Measurements from ENCODE around the gene CCNI. TPM values are rescaled to one million over a fixed set of nuclear protein-coding genes. Genes with fewer than 3 reads are reported as not detected.
"Not testable (repeated sequence)": the region's sequence is repeated elsewhere in the genome, so short reads cannot be mapped to it uniquely, and the experiment has no call there.

Gene CCNI
- total RNA-seq, 6 experiments from 2014 or later, result 54.3 to 87.7 (median 68.6) TPM

GRCh38 chr4:77074381-77074831, 1.4 kb downstream of the CCNI start:
- TF ChIP-seq CTCF (IDR thresholded peaks at IDR 0.05) (no peak), POLR2A (IDR thresholded peaks at IDR 0.05) (peak; percentile 11)
- ATAC-seq (no peak), DNase-seq (no peak)
- 0% methylated on average over 6 of the region's 6 CpGs for WGBS (ENCODE audit: insufficient coverage, low coverage, low lambda C conversion rate, missing lambda C conversion rate)
- Histone ChIP-seq H3K27me3 (no peaks in the 10 kb centered on the region), H3K4me1 (peaks cover 0 to 25% (median 3%) of the 10 kb centered on the region in 4 donors), H3K9me3 (no peaks in the 10 kb centered on the region), H3K27ac (peak overlapping the region; percentile 97 to 98 (median 97)), H3K36me3 (no peaks in the 10 kb centered on the region), H3K4me3 (peak overlapping the region; percentile 62 to 66 (median 64))
- intact Hi-C loops (cut with DNase I), result no loop called here

DNA sequence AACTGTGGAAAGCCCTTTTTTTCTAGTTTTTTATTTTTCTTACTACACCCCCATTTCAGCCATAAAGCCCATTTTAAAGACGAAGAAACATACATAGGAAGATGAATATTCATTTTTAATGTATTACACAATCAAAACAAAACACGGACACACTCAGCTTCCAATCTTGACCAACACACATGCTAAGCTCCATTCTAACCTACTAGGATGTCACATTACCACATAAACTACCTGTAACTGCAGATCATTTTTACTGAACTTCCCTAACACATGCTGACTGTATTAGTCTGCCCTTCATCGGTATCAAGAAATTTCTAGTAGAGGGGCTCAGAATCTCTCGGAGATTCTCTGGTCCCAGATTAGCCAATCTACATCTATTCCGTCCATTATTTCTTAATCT, 1.8 kb downstream of the CCNI start:
- Histone ChIP-seq H3K9me3 (no peaks in the 10 kb centered on the region), H3K4me1 (peaks cover 0 to 25% (median 3%) of the 10 kb centered on the region in 4 donors), H3K36me3 (no peaks in the 10 kb centered on the region), H3K4me3 (peak overlapping the region; percentile 62 to 66 (median 64)), H3K27ac (peak overlapping the region; percentile 97 to 98 (median 97)), H3K27me3 (no peaks in the 10 kb centered on the region)
- ATAC-seq (no peak), DNase-seq (no peak)
- intact Hi-C loops (cut with DNase I), result no loop called here
- WGBS (ENCODE audit: insufficient coverage, low coverage, low lambda C conversion rate, missing lambda C conversion rate), result 3% methylated on average over 5 of the region's 5 CpGs
- TF ChIP-seq POLR2A (IDR thresholded peaks at IDR 0.05) (no peak), CTCF (IDR thresholded peaks at IDR 0.05) (no peak)

GRCh38 chr4:77073106-77073809, 2.5 kb downstream of the CCNI start:
- no peaks in the 10 kb centered on the region for H3K36me3 ChIP-seq
- ATAC-seq (no peak), DNase-seq (no peak)
- peak overlapping the region in 1 of 3 donors; percentile 97 for H3K27ac ChIP-seq
- H3K27me3 ChIP-seq, result no peaks in the 10 kb centered on the region
- WGBS (ENCODE audit: insufficient coverage, low coverage, low lambda C conversion rate, missing lambda C conversion rate), result 18% methylated on average over 3 of the region's 3 CpGs
- H3K9me3 ChIP-seq, result no peaks in the 10 kb centered on the region
- H3K4me3 ChIP-seq, result peak overlapping the region in 1 of 3 donors; percentile 64
- intact Hi-C loops (cut with DNase I), result no loop called here
- TF ChIP-seq POLR2A (IDR thresholded peaks at IDR 0.05), result no peak
- no peak for TF ChIP-seq CTCF (IDR thresholded peaks at IDR 0.05)
- H3K4me1 ChIP-seq, result peaks cover 0 to 25% (median 3%) of the 10 kb centered on the region in 4 donors

- no peaks in the 10 kb centered on the region for H3K36me3 ChIP-seq
- H3K9me3 ChIP-seq, result no peaks in the 10 kb centered on the region
- ATAC-seq (peak in 1 of 4 donors; percentile 7), DNase-seq (no peak)
- intact Hi-C loops (cut with DNase I), result no loop called here
- peaks cover 0 to 28% (median 3%) of the 10 kb centered on the region in 4 donors for H3K4me1 ChIP-seq
- H3K27me3 ChIP-seq, result no peaks in the 10 kb centered on the region
- no peak for TF ChIP-seq CTCF (IDR thresholded peaks at IDR 0.05)
- no peak for TF ChIP-seq POLR2A (IDR thresholded peaks at IDR 0.05)
- no peak overlapping the region for H3K27ac ChIP-seq
- 43% methylated on average over 5 of the region's 5 CpGs for WGBS (ENCODE audit: insufficient coverage, low coverage, low lambda C conversion rate, missing lambda C conversion rate)
- no peak overlapping the region for H3K4me3 ChIP-seq
Measured at GRCh38 chr4:77072195-77072753, 3.5 kb downstream of the CCNI start.

GRCh38 chr4:77069514-77069913, 6.3 kb downstream of the CCNI start:
- ATAC-seq; intact Hi-C loops (cut with DNase I); DNase-seq; H3K9me3 ChIP-seq; H3K27me3 ChIP-seq; H3K4me3 ChIP-seq; H3K27ac ChIP-seq: not testable (repeated sequence)
- 38% methylated on average over 3 of the region's 3 CpGs for WGBS (ENCODE audit: insufficient coverage, low coverage, low lambda C conversion rate, missing lambda C conversion rate)
- Histone ChIP-seq H3K36me3 (peaks cover 0 to 17% (median 4%) of the 10 kb centered on the region in 4 donors), H3K4me1 (peaks cover 0 to 22% (median 7%) of the 10 kb centered on the region in 4 donors)
